ENCODE measurements around the gene UFC1.

UFC1 gene

DNA sequence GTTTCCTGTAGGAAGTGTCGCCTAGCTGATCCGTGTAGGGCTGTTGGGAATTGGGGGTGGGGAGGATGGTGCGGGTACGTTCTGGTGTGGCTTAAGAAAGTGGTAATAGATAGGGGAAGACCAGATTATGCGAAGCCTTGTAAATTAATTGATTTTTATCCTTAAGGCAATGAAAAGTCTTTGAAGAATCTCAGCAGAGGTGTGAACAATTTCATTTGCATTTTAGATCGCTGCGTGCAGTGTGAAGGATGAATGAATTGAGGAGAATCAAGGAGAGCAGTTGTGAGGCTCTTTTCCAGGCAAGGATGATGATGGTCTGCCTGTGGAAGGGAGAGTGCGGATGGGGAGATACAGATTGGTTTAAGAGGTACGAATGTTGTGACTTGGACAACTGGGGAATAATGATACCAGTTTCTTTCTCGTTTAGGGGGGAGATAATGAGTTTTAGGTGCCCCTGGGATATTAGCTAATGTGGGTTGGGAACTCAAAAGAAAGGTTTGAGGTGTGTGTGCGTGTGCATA is 20.5 kb upstream of the UFC1 start:
- DNase-seq (ENCODE audit: low read depth): no peak

DNA sequence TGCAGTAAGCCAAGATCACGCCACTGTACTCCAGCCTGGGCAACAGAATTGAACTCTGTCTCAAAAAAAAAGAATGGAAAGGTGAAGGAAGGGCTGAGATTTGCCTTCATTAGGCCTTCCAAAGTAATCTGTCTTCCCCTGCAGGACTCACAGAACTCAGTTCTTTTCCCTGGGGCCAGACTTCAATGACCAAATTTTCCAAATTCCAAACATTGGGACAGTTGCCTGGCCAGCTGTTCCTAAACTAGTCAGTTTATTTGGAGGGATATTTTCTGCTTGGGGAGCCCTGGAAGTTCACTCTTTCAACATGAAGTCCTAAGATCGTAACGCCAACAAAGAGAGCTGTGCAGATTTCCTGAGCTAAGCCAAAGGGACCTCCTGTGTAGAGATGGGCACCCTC is 15.9 kb upstream of the UFC1 start:
- DNase-seq (ENCODE audit: low read depth): no peak

DNA sequence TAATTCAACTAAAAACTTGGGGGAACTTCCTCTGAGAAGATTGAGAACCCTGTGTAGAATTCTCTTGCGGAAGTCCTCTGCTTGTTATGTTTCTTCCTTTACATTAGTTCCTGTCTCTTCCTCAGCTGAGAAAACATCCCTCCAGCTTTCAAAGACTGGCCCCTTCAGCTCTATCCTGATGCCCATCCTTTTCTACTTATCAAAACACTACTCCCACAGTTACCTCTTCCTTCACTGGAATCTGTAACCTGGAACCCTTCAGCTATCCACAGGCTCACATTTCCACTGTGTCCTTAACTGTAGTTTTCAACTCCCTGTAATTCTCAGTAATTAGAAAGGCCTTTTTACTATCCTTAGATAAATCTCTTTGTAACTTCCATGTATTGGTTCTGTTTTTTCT is 15.3 kb upstream of the UFC1 start:
- no peak for DNase-seq (ENCODE audit: low read depth)

DNA sequence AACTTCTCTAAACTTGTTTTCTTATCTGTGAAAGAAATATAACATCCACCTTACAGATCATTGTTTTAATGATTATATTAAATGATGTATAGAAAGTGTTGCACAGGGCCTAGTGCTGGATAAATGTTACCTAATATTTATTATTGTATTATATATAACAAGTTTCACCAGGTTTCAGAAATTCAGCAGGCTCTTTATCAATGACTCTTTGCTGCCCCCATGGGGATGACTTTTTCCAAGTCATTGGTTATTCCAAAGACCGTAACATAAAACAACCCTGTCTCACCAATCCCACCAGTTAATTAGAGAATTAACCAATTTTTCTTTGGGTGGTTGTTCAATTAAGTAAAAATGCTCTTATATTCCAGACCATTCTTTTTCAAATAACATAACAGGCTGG is 14.0 kb upstream of the UFC1 start:
- DNase-seq (ENCODE audit: low read depth): no peak

DNA sequence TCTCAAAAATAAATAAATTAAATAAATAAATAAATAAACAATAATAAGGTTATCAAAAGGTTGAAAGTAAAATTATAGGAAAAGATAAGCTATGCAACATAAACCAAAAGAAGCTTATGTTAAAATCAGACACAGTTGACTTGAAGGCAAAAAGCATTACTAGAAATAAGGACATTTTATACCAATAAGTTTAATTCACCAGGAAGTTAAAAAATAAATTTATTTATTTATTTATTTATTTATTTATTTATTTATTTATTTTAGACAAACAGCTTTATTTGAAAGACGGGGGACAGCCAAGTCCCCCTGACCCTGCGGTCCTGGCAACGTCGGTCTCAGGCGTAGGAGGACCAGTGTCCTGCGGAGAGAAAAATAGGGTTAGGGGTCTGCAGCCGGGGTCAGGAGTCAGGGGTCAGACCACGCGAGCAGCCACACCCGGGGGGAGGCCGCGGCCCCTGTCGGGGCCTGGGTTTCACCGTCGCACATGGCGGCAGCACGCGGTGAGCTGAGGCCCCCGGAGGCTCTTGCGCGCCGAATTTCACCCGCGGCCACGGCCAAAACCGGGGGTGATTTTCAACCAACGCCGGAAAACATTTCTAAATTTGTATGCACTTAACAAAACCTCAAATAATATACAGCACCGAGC is 12.9 kb upstream of the UFC1 start:
- DNase-seq (ENCODE audit: low read depth): no peak

DNA sequence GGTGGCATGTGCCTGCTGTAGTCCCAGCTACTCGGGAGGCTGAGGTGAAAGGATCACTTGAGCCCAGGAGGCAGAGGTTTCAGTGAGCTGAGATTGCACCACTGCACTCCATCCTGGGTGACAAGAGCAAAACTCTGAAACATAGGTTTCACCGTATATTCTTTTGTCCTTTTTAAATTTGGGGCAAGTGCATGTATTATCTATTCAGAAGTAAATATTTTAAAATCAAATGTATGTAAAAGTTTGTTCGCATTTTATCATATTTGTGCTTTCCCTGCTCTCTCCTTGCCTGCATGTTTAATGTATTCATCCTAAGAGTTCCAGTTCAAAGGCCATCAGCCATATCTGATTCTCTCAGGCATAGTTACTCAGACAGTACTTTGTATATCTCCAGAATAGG is 7.9 kb upstream of the UFC1 start:
- DNase-seq (ENCODE audit: low read depth): no peak

DNA sequence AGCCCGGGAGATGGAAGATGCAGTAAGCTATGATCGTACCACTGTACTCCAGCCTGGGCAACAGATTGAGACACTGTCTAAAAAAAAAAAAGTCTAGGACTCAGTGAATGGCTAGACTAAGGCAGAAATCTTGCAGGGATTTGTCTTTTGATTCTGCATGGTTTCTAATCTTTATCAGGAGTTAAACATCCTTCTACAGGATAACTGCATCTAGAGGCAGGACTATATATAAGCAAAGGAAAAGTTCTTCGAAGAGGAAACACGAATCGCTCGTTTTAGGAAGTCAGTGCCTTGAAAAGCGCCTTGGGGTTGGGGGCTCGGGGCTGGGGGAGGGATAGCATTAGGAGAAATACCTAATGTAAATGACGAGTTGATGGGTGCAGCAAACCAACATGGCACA is 602 bp upstream of the UFC1 start:
- DNase-seq (ENCODE audit: low read depth): no peak

DNA sequence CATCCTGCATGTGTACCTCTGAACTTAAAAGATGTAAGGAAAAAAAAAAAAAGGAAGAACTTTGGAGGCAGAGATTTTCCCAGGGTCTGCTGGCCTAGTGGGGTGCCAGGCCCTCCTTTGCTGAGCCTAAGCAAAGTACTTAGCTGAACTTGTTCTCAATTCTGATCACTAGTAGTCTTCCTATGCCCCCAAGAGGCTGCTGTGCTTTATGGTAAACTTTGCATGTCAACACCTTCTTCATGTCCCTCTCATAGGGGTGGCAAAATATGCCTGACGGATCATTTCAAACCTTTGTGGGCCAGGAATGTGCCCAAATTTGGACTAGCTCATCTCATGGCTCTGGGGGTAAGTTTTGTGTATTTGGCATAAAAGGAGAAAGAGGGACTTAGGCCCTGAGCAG is 4.1 kb downstream of the UFC1 start:
- DNase-seq (ENCODE audit: low read depth): no peak

DNA sequence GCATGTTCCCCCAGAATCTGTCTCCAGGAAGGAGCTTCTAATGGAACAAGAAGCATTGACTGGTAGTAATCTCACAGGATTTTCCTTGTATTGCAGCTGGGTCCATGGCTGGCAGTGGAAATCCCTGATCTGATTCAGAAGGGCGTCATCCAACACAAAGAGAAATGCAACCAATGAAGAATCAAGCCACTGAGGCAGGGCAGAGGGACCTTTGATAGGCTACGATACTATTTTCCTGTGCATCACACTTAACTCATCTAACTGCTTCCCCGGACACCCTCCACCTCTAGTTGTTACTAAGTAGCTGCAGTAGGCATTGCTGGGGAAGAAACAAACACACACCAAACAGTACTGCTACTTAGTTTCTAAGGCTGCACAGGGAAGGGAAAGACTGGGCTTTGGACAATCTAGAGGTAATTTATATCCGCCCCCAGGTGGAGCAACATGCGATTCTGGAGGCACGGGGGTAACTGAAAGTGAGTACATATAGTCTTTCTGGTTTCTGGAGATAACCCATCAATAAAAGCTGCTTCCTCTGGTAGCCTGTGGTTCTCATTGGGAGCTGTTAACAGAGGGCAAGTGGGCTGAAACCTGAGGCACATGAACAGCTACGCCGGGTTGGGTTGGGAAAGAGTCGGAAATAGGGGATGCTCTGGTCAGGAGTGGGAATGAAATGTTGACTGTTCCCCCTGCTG is 4.7 kb downstream of the UFC1 start:
- DNase-seq (ENCODE audit: low read depth): no peak

DNA sequence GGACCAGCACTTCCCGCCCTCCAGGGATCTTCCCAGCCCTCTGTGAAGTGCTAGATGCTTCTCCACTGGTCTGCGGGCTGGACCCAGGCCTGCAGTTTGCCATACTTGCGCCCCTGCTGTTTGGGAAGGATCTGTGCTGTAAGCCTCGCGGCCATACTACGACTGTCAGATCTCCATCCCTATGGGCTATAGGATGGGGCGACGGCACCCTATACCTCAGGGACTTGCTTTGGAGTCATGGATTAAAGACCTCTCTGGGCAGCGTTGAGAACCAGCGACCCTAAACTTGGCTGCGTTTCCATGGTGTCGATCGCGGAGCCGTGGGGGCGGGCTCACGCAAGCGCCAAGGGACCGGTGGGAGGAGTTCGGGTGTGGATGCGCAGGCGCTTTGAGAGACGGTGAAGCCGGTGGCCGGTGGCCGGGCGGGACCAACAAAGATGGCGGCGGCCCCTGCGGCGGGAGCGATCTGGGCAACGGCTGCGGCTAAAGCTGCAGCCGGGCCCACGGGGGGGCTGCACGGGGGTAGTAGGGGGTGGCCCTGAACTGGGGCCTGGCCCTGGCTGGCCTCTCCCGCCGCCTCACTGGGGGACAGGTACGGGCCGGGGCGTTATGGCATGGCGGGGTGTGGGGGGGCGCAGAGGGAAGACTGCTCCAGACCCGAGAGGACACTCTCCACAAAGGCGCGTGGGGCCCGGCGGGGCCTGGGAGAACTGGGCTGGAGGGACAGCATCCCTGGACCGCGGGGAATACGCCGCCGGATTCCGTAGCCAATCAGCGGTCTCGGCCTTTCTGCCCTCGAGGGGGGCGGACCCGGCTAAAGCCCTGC is 5.5 kb downstream of the UFC1 start, which contains the start of gene USP21:
TSS of gene USP21 (plus strand) at position 414 of the 826 bp plus-strand sequence. CDS start 1,141 bp downstream, outside the sequence.
- peak; percentile 84 for DNase-seq (ENCODE audit: low read depth)

DNA sequence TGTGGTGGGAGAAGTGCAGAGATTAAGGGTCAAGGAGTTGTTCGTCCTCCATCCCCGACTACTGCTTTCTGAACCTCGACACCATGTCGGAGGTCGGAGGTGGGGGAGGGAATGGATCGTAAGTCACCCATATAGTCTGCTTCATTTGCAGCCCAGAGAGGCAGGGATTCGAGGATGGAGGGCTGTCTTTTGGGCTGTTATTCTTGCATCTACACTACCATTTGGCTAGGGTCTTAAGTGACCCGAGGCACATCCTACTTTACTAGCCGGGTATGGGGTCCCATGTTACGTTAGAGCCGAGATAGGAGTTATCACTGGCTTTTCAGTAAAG is 6.1 kb downstream of the UFC1 start:
- DNase-seq (ENCODE audit: low read depth): no peak

DNA sequence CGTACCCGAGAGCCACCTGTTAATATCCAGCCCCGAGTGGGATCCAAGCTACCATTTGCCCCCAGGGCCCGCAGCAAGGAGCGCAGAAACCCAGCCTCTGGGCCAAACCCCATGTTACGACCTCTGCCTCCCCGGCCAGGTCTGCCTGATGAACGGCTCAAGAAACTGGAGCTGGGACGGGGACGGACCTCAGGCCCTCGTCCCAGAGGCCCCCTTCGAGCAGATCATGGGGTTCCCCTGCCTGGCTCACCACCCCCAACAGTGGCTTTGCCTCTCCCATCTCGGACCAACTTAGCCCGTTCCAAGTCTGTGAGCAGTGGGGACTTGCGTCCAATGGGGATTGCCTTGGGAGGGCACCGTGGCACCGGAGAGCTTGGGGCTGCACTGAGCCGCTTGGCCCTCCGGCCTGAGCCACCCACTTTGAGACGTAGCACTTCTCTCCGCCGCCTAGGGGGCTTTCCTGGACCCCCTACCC is 6.9 kb downstream of the UFC1 start:
- no peak for DNase-seq (ENCODE audit: low read depth)

DNA sequence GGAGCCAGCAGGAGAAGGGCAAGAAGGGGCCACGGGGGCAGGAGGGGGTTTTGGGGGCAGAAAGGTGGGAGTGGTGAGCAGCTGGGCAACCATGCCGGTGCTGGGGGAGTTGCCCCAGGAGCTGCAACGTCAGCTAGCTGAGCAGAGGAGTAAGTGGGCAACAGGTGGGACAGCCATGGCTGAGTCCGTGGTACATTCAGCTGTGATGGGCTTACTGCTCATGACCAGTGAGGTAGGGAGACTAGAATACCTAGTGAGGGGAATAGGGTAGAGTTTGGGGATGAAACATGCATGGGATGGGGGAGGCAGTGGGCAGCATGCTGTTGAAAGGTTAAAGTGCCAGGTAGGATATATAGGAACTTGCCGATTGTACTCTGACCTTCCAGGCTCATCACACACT is 7.9 kb downstream of the UFC1 start:
- DNase-seq (ENCODE audit: low read depth): no peak

DNA sequence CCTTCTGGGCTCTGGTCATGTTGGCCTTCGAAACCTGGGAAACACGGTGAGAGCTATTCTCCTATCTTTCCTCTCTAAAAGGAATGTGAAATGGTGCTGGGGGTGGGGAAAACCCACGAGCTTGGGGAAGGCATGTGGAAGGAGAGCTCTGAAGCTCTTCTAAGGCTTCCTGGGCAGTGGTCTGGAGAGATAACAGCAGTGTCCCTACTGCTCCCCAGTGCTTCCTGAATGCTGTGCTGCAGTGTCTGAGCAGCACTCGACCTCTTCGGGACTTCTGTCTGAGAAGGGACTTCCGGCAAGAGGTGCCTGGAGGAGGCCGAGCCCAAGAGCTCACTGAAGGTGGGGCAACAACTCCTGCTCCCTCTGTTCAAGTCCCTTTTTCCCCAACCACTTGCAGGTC is 8.3 kb downstream of the UFC1 start:
- no peak for DNase-seq (ENCODE audit: low read depth)

DNA sequence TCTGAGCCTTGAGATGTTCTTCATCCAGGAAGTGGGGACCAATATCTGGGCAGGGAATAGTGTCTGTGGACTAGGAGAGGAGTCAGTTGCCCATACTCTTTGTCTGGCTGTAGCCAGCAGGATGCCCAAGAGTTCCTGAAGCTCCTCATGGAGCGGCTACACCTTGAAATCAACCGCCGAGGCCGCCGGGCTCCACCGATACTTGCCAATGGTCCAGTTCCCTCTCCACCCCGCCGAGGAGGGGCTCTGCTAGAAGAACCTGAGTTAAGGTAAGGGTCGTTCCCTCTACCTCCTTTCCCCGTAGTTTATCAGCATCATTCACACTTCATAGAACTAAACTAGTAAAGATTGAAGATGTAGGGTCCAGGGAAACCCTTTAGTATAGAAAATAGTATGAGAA is 9.0 kb downstream of the UFC1 start:
- no peak for DNase-seq (ENCODE audit: low read depth)

DNA sequence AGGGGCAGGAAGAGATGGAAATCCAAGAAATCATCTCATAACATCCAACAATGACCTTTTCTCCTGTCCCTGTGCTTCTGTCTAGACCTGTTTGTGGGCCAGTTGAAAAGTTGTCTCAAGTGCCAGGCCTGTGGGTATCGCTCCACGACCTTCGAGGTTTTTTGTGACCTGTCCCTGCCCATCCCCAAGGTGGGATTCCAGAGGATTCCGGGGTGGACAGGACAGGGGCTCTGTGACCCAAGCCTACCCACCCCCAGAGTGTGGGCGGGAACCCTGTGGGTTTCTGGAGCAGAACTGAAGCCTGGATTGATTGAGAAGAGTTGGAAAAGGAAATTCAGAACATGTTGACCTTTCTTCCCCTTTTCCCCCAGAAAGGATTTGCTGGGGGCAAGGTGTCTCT is 10.0 kb downstream of the UFC1 start:
- no peak for DNase-seq (ENCODE audit: low read depth)

DNA sequence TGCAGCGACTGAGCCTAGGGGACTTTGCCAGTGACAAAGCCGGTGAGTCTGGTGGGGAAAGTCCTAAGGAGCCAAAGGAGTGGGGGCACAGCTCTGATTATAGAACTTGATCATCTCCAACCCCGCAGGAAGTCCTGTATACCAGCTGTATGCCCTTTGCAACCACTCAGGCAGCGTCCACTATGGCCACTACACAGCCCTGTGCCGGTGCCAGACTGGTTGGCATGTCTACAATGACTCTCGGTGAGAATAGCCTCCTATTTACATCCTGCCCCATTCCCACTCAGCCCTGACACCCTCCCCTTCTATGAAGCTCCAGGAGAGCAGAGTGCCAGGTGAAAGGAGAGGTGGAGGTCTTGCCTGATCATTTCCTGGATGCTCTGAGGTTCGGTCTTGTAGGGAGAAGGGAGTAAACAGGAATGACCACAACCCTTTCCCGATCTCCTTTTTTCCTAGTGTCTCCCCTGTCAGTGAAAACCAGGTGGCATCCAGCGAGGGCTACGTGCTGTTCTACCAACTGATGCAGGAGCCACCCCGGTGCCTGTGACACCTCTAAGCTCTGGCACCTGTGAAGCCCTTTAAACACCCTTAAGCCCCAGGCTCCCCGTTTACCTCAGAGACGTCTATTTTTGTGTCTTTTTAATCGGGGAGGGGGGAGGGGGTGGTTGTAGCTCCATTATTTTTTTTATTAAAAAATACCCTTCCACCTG is 11.3 kb downstream of the UFC1 start:
- DNase-seq (ENCODE audit: low read depth): no peak

DNA sequence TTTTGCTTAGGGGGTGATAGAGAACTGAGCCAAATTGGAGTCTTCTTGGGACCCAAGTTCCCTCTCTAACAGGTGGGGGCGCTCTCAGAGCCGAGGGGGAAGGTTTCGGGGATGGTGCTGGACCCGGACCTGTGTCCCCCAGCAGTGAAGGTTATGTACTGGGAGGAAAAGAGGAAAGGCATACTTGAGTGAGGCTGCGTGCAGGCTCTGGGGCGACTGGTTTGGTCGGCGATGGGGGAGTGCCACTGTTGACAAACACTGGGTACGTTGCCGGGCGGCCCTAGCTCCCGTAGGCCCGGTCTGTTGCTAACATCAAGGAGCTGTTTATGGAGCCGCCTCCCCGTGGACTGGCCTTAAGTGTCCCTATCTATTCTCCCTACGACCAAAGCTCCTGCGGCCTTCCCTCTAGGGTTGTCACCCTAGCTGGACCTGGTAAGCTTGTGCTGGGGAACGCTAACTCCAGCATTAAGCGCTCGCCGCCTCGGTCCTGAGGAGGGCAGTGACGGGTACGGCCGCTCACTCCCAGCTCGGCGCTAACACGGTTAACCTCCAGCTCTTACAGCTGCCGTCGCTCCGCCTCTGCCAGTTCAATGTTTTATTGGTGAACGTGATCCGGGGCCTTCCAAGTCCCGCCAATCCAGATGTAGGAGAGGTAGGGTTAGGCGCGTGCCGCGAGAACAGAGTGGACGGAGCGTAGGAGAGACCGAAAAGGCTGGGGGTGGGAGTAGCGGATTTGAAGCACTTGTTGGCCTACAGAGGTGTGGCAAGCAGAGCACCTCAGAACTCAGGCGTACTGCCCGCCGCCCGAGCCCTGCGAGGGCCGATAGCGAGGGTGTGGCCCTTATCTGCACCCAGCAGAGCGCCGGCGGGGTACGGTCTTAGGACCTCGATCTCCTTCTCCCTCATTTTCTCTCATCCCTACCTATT is 12.2 kb downstream of the UFC1 start, which contains the start of gene PPOX:
TSS of gene PPOX (plus strand) at position 685 of the 927 bp plus-strand sequence. CDS start 422 bp downstream, outside the sequence.
- peak; percentile 92 for DNase-seq (ENCODE audit: low read depth)

DNA sequence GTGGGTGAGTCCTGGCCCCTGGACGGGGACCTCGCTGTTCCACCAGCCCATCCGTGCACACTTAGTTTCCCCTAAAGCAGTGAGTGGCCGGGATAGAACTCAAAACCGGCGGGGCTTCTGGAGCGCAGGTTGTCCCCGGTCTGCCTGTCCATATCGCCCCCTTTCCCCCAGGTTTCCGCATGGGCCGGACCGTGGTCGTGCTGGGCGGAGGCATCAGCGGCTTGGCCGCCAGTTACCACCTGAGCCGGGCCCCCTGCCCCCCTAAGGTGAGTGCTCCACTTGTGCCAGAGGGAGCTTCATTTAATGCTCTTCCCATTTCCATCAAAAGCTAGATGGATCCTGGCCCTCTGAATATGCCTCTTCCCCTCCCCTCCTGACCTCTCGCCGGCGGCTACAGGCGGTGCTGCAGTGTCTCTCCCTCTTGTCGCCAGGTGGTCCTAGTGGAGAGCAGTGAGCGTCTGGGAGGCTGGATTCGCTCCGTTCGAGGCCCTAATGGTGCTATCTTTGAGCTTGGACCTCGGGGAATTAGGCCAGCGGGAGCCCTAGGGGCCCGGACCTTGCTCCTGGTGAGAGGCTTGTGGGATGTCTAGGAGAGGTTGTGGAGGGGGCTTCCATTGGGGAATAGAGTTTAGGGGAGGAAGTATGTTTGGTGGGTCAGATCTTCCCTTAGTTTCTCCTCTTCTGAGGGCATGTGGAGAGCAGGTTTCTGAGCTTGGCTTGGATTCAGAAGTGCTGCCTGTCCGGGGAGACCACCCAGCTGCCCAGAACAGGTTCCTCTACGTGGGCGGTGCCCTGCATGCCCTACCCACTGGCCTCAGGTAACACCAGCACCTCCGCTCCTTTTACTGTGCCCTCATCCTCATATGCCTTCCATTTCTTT is 13.1 kb downstream of the UFC1 start:
- DNase-seq (ENCODE audit: low read depth): no peak

DNA sequence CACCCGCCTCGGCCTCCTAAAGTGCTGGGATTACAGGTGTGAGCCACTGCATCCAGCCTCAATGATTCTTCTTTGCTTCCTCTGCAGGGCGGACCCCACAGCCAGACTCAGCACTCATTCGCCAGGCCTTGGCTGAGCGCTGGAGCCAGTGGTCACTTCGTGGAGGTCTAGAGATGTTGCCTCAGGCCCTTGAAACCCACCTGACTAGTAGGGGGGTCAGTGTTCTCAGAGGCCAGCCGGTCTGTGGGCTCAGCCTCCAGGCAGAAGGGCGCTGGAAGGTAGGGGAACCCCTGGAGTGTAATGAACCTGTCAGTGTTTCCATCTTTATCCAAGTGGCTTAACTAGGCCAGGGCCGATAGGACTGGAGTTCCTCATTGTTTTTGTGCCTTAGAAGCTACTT is 15.1 kb downstream of the UFC1 start:
- no peak for DNase-seq (ENCODE audit: low read depth)
